CD4-positive, CD25-positive, alpha-beta regulatory T cell (primary cell): ENCODE data around the gene EXOC4. TPM values are rescaled to one million over a fixed set of nuclear protein-coding genes. Genes with fewer than 3 reads are reported as not detected.

Experiments used
- ATAC-seq, 2 donors: fragments of 150-1000 bp; cut with Tn5 transposase; one replicate each; pipeline ENCODE4 v1.10.0; 2021; ENCODE audit warnings: low read depth in 2 of 2, moderate number of reproducible peaks in 2 of 2, moderate library complexity in 1 of 2
- DNase-seq, 3 donors: peaks; one replicate each; pipeline versions ENCODE4 v3.0.0 to v3.0.0-alpha.2; 2012 to 2022; ENCODE audit warnings: mixed read lengths in 1 of 3
- H3K27ac ChIP-seq: one replicate; pipeline ENCODE4 v1.7.0; 2013; ENCODE audit warnings: mild to moderate bottlenecking, low read length; ENCODE audit not compliant: insufficient read depth, poor library complexity, severe bottlenecking
- H3K27me3 ChIP-seq: one replicate; pipeline ENCODE4 v1.7.0; 2013; ENCODE audit warnings: low read length; ENCODE audit not compliant: control insufficient read depth, insufficient read depth
- H3K36me3 ChIP-seq: one replicate; pipeline ENCODE4 v1.7.0; 2013; ENCODE audit warnings: mild to moderate bottlenecking, low read length, moderate library complexity; ENCODE audit not compliant: control insufficient read depth, insufficient read depth
- H3K4me1 ChIP-seq: 2 replicates; pipeline ENCODE4 v1.7.0; 2013; ENCODE audit warnings: mild to moderate bottlenecking, low read length; ENCODE audit not compliant: insufficient read depth, control insufficient read depth, poor library complexity, severe bottlenecking
- H3K4me3 ChIP-seq: one replicate; pipeline ENCODE4 v1.7.0; 2013; ENCODE audit warnings: low read depth, mild to moderate bottlenecking, low read length, moderate library complexity
- H3K9me3 ChIP-seq, 2 experiments: 1 replicate in 1 of 2; 2 replicates in 1 of 2; pipeline ENCODE4 v1.7.0; 2013; ENCODE audit warnings: low read length in 2 of 2, mild to moderate bottlenecking in 1 of 2, moderate library complexity in 1 of 2; ENCODE audit not compliant: control insufficient read depth in 2 of 2
- H3K27ac Mint-ChIP-seq, 3 donors: one replicate each; pipeline ENCODE4 v1.8.0; 2020 to 2022; ENCODE audit warnings: mild to moderate bottlenecking in 3 of 3, mixed read lengths in 3 of 3, moderate library complexity in 2 of 3
- H3K27me3 Mint-ChIP-seq: one replicate; pipeline ENCODE4 v1.8.0; 2022; ENCODE audit warnings: mild to moderate bottlenecking, mixed read lengths
- H3K36me3 Mint-ChIP-seq: one replicate; pipeline ENCODE4 v1.8.0; 2020; ENCODE audit warnings: mixed read lengths
- H3K4me1 Mint-ChIP-seq, 4 donors: one replicate each; pipeline ENCODE4 v1.8.0; 2020 to 2022; ENCODE audit warnings: mixed read lengths in 4 of 4, mild to moderate bottlenecking in 1 of 4
- H3K4me3 Mint-ChIP-seq, 4 donors: one replicate each; pipeline ENCODE4 v1.8.0; 2020 to 2022; ENCODE audit warnings: mild to moderate bottlenecking in 4 of 4, mixed read lengths in 4 of 4, moderate library complexity in 3 of 4
- H3K9me3 Mint-ChIP-seq, 7 donors: one replicate each; pipeline ENCODE4 v1.8.0; 2020 to 2022; ENCODE audit warnings: mixed read lengths in 7 of 7, mild to moderate bottlenecking in 3 of 7, moderate library complexity in 2 of 7
- polyA plus RNA-seq, 4 donors: library from polyadenylated mRNA; unstranded; fragments of 300-500 nt; fragmentation: Illumina TruSeq; gene quantifications; one replicate each; pipeline ENCODE4 v1.2.3, GENCODE V29; 2021
- total RNA-seq: library from RNA; stranded (reverse); gene quantifications from one replicate; pipeline ENCODE4 v1.2.3, GENCODE V29; 2022

EXOC4 gene
- total and polyA plus RNA-seq, 5 donors from 2014 or later, result 39.1 to 118 (median 52.2) TPM

DNA sequence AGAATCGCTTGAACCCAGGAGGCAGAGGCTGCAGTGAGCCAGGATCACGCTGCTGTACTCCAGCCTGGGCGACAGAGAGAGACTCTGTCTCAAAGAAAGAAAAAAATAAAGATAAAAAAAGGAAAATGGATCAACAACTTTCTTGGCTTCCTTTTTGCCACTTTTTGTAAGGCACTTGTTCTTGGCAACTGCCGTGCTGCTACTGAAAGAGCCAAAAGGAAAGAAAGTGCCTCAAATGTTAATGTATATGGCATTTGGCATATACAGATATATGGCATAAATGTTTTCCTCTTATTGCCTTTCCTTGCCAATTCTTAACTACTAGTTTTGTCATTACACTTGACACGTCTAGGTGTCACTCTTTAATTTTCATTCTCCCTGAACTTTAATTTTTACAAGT, 480.5 kb downstream of the EXOC4 start:
- Mint-ChIP-seq H3K4me3 (no peak overlapping the region), H3K27ac (no peak overlapping the region), H3K36me3 (peaks cover 16% of the 10 kb centered on the region), H3K9me3 (no peaks in the 10 kb centered on the region), H3K4me1 (peaks cover 17 to 23% (median 19%) of the 10 kb centered on the region in 4 donors), H3K27me3 (no peaks in the 10 kb centered on the region)
- ATAC-seq (no peak), DNase-seq (no peak)
- no peak overlapping the region for H3K4me3 ChIP-seq
- no peaks in the 10 kb centered on the region for H3K27me3 ChIP-seq
- no peaks in the 10 kb centered on the region for H3K36me3 ChIP-seq
- H3K9me3 ChIP-seq, result no peaks in the 10 kb centered on the region
- peaks cover 2% of the 10 kb centered on the region for H3K4me1 ChIP-seq
- no peak overlapping the region for H3K27ac ChIP-seq

DNA sequence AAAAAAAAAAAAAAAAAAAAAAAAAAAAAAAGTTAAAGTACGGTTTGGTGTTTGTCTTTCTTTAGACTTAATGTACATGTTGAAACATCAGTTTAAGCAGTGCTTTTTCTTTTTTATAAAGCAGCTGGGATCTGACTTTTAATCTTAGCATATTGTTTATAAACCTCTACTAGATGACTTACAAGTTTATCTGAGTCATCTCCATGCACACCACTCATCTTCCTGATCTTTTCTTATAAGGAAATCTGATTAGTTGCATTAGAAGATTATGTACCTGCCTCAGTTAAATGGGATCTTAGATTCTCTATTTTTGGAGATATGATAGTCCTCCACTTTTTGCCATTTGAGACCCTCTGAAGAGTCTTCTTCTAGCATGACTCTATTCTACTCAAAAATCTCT, 482.3 kb downstream of the EXOC4 start:
- Histone ChIP-seq H3K9me3 (no peaks in the 10 kb centered on the region), H3K27me3 (no peaks in the 10 kb centered on the region), H3K4me3 (no peak overlapping the region), H3K36me3 (no peaks in the 10 kb centered on the region), H3K4me1 (peaks cover 2% of the 10 kb centered on the region), H3K27ac (no peak overlapping the region)
- ATAC-seq (no peak), DNase-seq (no peak)
- Mint-ChIP-seq H3K27ac (no peak overlapping the region), H3K36me3 (peaks cover 8% of the 10 kb centered on the region), H3K27me3 (no peaks in the 10 kb centered on the region), H3K4me3 (no peak overlapping the region), H3K4me1 (peaks cover 15 to 23% (median 19%) of the 10 kb centered on the region in 4 donors), H3K9me3 (no peaks in the 10 kb centered on the region)

DNA sequence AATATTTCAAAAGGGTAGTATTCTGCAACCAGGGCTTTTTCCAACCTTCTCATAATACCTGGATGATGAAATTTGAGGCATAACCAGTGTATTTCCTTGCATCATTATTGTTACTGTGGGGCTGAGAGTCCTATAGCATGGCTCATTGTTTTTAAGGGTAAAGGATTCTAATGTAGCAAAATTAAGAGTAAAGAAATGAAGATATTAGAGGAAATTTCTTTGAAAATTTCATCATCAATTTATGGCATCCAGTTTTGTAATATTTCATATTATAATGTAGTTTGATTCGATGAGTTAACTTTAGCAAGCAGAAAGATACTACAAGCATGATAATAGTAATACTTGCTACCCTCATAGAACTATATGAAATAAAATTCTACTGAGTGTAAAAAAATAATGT, 486.9 kb downstream of the EXOC4 start:
- Mint-ChIP-seq H3K36me3 (peaks cover 3% of the 10 kb centered on the region), H3K4me3 (no peak overlapping the region), H3K4me1 (peaks cover 17 to 28% (median 19%) of the 10 kb centered on the region in 4 donors), H3K9me3 (no peaks in the 10 kb centered on the region), H3K27me3 (no peaks in the 10 kb centered on the region), H3K27ac (no peak overlapping the region)
- no peaks in the 10 kb centered on the region for H3K27me3 ChIP-seq
- ATAC-seq (no peak), DNase-seq (no peak)
- peaks cover 2% of the 10 kb centered on the region for H3K4me1 ChIP-seq
- H3K9me3 ChIP-seq, result no peaks in the 10 kb centered on the region
- no peak overlapping the region for H3K27ac ChIP-seq
- no peaks in the 10 kb centered on the region for H3K36me3 ChIP-seq
- H3K4me3 ChIP-seq, result no peak overlapping the region

DNA sequence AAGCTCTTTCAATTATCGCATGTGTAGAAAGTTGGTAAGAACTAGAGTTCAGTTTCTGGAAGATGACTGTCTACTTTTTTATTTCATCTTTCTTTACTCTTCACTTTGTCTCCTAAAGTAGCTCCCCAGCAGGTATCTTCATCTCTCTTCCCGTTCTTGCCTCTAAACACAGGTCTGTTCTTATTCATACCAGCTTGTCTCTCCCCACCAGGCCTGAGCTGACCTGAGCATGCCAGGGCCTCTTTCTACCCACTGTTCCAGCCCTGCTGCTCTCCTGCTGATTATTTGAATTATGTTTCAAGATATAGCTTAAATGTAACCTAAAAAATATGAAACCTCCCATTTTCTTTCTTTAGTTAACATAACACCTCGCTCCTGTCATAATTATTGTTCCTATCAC, 488.2 kb downstream of the EXOC4 start:
- Histone ChIP-seq H3K4me3 (no peak overlapping the region), H3K4me1 (peaks cover 2% of the 10 kb centered on the region), H3K9me3 (no peaks in the 10 kb centered on the region), H3K36me3 (no peaks in the 10 kb centered on the region), H3K27me3 (no peaks in the 10 kb centered on the region), H3K27ac (no peak overlapping the region)
- H3K36me3 Mint-ChIP-seq, result peaks cover 3% of the 10 kb centered on the region
- no peak overlapping the region for H3K27ac Mint-ChIP-seq
- no peaks in the 10 kb centered on the region for H3K9me3 Mint-ChIP-seq
- ATAC-seq (no peak), DNase-seq (no peak)
- H3K4me3 Mint-ChIP-seq, result no peak overlapping the region
- H3K27me3 Mint-ChIP-seq, result no peaks in the 10 kb centered on the region
- peaks cover 12 to 22% (median 17%) of the 10 kb centered on the region in 4 donors for H3K4me1 Mint-ChIP-seq

DNA sequence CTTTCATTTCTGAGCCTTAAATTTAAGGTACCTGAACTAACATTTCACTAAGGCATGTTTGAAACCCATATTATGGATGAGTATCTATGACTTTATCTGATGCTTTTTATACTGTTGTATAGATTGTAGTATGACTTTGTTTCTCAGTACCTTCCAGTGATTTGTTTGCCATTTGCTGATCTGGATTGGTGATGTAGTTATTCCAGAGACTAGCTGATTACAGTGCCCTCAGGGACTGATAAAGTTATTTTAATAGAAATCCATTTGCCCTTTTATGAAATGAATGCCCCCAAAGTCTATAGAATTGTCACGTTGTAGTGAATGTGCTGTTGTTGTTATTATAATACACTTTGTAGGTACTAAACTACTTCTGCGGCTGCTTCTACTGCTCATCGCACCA, 488.8 kb downstream of the EXOC4 start:
- Mint-ChIP-seq H3K4me3 (no peak overlapping the region), H3K36me3 (peaks cover 3% of the 10 kb centered on the region), H3K27ac (no peak overlapping the region), H3K4me1 (peaks cover 10 to 16% (median 14%) of the 10 kb centered on the region in 4 donors), H3K27me3 (no peaks in the 10 kb centered on the region), H3K9me3 (no peaks in the 10 kb centered on the region)
- no peaks in the 10 kb centered on the region for H3K27me3 ChIP-seq
- no peak overlapping the region for H3K4me3 ChIP-seq
- H3K36me3 ChIP-seq, result no peaks in the 10 kb centered on the region
- no peak overlapping the region for H3K27ac ChIP-seq
- ATAC-seq, result no peak
- H3K4me1 ChIP-seq, result peaks cover 2% of the 10 kb centered on the region
- H3K9me3 ChIP-seq, result no peaks in the 10 kb centered on the region
- no peak for DNase-seq

DNA sequence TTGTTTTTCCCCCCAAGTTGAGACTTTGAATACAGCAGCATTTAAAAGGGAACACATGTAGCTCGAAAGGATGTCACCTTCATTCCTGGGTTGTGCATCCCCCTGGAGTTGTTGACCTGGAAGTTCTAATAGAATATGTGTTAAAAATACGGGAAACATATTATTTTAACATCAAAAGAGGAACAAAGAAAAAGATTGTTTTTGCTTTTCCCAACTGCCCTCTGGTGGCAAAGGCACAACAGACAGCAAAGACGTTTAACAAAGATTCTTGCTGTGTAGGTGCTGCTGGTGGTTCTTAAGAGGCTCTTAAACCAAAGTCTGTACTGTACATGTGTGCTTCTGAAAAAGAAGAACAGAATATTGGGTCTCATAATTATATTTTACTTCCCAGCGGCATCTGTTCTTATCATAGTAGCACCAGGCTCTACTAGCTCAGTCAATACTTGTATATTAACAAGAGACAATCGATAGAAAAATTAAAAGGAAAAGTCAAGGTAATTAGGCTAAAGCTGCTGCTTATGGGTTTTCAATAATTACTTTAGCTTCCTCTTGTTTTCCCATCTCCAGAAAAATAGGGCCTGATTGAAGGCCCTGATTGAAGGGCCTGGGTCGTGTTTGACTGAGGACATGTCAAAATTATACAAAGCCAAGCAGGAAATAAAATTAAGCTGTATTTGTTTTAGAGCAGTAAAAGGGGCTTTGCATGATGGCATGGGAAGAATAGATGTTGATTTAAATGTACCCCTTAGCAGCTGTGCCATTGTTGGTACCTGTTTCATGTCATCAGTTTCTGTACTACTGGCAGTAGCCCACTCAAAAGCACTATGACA, 490.0 kb downstream of the EXOC4 start:
- Histone ChIP-seq H3K4me1 (no peaks in the 10 kb centered on the region), H3K9me3 (no peaks in the 10 kb centered on the region), H3K36me3 (no peaks in the 10 kb centered on the region), H3K4me3 (no peak overlapping the region), H3K27ac (no peak overlapping the region), H3K27me3 (no peaks in the 10 kb centered on the region)
- DNase-seq, result peak in 1 of 3 donors; percentile 11
- peaks cover 3% of the 10 kb centered on the region for H3K36me3 Mint-ChIP-seq
- no peaks in the 10 kb centered on the region for H3K27me3 Mint-ChIP-seq
- H3K27ac Mint-ChIP-seq, result no peak overlapping the region
- no peak for ATAC-seq
- H3K4me3 Mint-ChIP-seq, result no peak overlapping the region
- no peaks in the 10 kb centered on the region for H3K9me3 Mint-ChIP-seq
- peaks cover 0 to 6% (median 5%) of the 10 kb centered on the region in 4 donors for H3K4me1 Mint-ChIP-seq

DNA sequence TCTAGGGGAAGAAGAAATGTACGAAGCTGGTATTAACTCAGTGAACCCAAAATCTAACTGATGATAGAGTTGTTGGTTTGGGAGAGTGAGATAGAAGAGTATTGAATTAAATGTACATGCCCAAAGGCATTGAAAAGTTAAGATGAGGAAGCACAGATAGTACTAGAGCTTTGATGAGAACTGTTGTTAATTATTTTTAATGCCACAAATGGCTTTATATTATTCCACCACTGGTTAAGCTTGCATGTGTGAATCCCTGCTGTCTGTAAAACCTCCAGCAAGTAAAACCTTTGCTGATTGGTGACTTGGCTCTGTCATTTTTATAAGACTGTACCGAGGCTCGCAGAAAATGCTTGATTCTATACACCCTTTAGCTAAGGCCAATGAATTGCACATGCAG, 491.6 kb downstream of the EXOC4 start:
- no peak overlapping the region for H3K4me3 ChIP-seq
- no peak overlapping the region for H3K4me3 Mint-ChIP-seq
- peaks cover 7% of the 10 kb centered on the region for H3K36me3 Mint-ChIP-seq
- no peak overlapping the region for H3K27ac ChIP-seq
- H3K36me3 ChIP-seq, result no peaks in the 10 kb centered on the region
- H3K4me1 ChIP-seq, result no peaks in the 10 kb centered on the region
- H3K27me3 Mint-ChIP-seq, result no peaks in the 10 kb centered on the region
- H3K9me3 ChIP-seq, result no peaks in the 10 kb centered on the region
- ATAC-seq (no peak), DNase-seq (no peak)
- H3K4me1 Mint-ChIP-seq, result peaks cover 0 to 5% (median 4%) of the 10 kb centered on the region in 4 donors
- no peak overlapping the region for H3K27ac Mint-ChIP-seq
- H3K9me3 Mint-ChIP-seq, result no peaks in the 10 kb centered on the region
- H3K27me3 ChIP-seq, result no peaks in the 10 kb centered on the region

DNA sequence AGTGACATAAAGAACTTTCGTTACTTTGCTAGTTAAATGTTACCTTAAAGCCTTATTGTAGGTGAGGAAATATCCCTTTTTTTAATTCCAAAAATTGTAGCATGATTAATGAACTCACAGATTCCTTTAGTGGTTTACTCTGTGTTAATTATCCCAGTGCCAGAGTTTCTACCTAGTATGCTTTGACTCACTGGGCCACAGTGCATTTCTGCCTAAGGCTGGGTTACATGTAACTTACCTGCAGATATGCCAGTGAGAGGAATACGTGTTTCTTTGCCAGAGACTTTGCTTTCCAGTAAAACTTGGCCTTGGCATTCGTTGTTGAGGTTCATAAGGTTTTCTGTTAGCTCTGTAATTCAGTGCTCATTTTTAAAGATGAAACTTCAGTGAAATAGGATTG, 493.4 kb downstream of the EXOC4 start:
- Histone ChIP-seq H3K4me3 (no peak overlapping the region), H3K27me3 (no peaks in the 10 kb centered on the region), H3K36me3 (no peaks in the 10 kb centered on the region), H3K27ac (no peak overlapping the region), H3K4me1 (no peaks in the 10 kb centered on the region), H3K9me3 (no peaks in the 10 kb centered on the region)
- Mint-ChIP-seq H3K9me3 (peaks cover 0 to 1% (median 0%) of the 10 kb centered on the region in 7 donors), H3K4me3 (no peak overlapping the region), H3K27me3 (no peaks in the 10 kb centered on the region), H3K4me1 (peaks cover 0 to 2% (median 0%) of the 10 kb centered on the region in 4 donors), H3K27ac (no peak overlapping the region), H3K36me3 (peaks cover 7% of the 10 kb centered on the region)
- ATAC-seq (no peak), DNase-seq (no peak)
